Airway epithelial cell (primary cell): ENCODE measurements around the gene RNF113B. TPM values are rescaled to one million over a fixed set of nuclear protein-coding genes. Genes with fewer than 3 reads are reported as not detected.

Experiments
- total RNA-seq: library from RNA; depleted of rRNA; stranded (reverse); fragments of >200 nt; gene quantifications from 2 replicates; pipeline ENCODE4 v1.2.3, GENCODE V29; 2015

RNF113B gene
- not detected in 2 replicates for total RNA-seq

GRCh38 chr13:98176777-98177608 is at the start of gene RNF113B:
Gene RNF113B (minus strand): TSS chr13:98177269. CDS start chr13:98177236, 33 bp downstream.

DNA sequence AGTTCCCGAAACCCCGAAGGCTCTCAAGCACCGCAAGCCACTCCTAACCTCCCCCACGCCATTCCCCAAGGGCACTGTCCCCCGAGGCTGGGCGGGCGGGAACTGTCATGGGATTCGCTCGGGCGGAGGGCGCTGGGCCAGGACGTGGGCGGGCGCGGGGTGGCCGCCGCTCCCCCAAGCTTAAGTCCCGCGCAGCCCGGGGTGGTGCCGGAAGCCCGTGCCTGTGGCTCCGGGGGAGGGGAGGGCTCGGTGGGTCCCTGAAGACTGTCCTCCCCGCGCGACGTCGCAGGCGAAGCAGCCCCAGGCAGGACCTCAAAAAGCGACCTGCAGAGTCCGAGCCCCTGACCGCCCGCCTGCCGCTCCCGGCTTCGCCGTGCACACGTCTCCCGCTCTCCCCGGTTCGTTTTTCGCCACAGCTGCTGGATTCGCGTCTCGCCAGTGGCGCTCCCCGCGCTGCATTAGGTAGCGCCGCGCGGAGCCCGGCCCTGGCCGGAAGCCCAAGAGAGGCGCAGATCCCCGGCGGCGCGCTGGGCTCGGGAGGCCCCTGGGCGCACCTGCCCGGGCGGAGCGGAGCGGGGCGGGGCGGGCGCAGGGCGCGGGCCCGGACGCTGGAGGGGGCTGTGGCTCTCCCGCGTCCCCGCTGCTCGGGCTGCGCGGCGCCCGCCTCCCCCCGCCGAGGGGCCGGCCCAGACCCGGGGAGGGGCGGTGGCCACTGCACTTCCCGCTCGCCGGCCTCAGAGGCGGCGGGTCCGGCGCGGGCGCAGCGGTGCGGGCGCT is 34.5 kb downstream of the RNF113B start, which contains the start of gene FARP1:
TSS of gene FARP1 (plus strand) at position 715 of the 777 bp plus-strand sequence. CDS start 70,149 bp downstream, outside the sequence.

Other genes starting within 250 kb of the RNF113B start
- 77.3 and 116 TPM in 2 replicates for gene IPO5, start 223.6 kb downstream of the RNF113B start, total RNA-seq
- 23.0 and 26.6 TPM in 2 replicates for gene FARP1, start 34.2 kb downstream of the RNF113B start, total RNA-seq